ENCODE data around the gene CEL. TPM values are rescaled to one million over a fixed set of nuclear protein-coding genes. Genes with fewer than 3 reads are reported as not detected.
A peak's percentile ranks its signal among the peaks of the same experiment; 100 is the strongest.
"Not testable (repeated sequence)": the region's sequence is repeated elsewhere in the genome, so short reads cannot be mapped to it uniquely, and the experiment has no call there.

CEL gene
- total RNA-seq, 6 donors from 2014 or later, result 0.15 to 9.4 (median 1.1) TPM; not detected in 1

- H3K4me3 ChIP-seq, result no peak overlapping the region
- no peak for DNase-seq
- H3K36me3 ChIP-seq, result peaks cover 0 to 7% (median 0%) of the 10 kb centered on the region in 4 donors
- H3K4me1 ChIP-seq, result peaks cover 0 to 4% (median 1%) of the 10 kb centered on the region in 4 donors
- H3K9me3 ChIP-seq, result no peaks in the 10 kb centered on the region
- no peak overlapping the region for H3K27ac ChIP-seq
- no peak for ATAC-seq (ENCODE audit: low FRiP score in 2 of 2)
- WGBS, 2 donors, result 93 to 95% methylated on average over 4 to 17 of the region's 17 CpGs
- H3K27me3 ChIP-seq, result no peaks in the 10 kb centered on the region
- no peak for TF ChIP-seq EP300 (IDR thresholded peaks at IDR 0.05)
- TF ChIP-seq POLR2A (IDR thresholded peaks at IDR 0.05), result no peak
- no peak for TF ChIP-seq POLR2AphosphoS5 (IDR thresholded peaks at IDR 0.05)
- TF ChIP-seq, protein P1, sequence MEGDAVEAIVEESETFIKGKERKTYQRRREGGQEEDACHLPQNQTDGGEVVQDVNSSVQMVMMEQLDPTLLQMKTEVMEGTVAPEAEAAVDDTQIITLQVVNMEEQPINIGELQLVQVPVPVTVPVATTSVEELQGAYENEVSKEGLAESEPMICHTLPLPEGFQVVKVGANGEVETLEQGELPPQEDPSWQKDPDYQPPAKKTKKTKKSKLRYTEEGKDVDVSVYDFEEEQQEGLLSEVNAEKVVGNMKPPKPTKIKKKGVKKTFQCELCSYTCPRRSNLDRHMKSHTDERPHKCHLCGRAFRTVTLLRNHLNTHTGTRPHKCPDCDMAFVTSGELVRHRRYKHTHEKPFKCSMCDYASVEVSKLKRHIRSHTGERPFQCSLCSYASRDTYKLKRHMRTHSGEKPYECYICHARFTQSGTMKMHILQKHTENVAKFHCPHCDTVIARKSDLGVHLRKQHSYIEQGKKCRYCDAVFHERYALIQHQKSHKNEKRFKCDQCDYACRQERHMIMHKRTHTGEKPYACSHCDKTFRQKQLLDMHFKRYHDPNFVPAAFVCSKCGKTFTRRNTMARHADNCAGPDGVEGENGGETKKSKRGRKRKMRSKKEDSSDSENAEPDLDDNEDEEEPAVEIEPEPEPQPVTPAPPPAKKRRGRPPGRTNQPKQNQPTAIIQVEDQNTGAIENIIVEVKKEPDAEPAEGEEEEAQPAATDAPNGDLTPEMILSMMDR (IDR thresholded peaks at IDR 0.05), result no peak
Observed at GRCh38 chr9:133065070-133065388, 3.2 kb downstream of the CEL start.

GRCh38 chr9:133066181-133066983, 4.6 kb downstream of the CEL start:
- 94 to 96% methylated on average over 23 to 25 of the region's 25 CpGs for WGBS, 2 donors
- no peaks in the 10 kb centered on the region for H3K4me1 ChIP-seq
- no peak overlapping the region for H3K27ac ChIP-seq
- no peaks in the 10 kb centered on the region for H3K9me3 ChIP-seq
- no peaks in the 10 kb centered on the region for H3K27me3 ChIP-seq
- no peak for TF ChIP-seq POLR2A (IDR thresholded peaks at IDR 0.05)
- H3K36me3 ChIP-seq, result peaks cover 0 to 7% (median 0%) of the 10 kb centered on the region in 4 donors
- H3K4me3 ChIP-seq, result no peak overlapping the region
- DNase-seq, result peak in 1 of 2 donors; percentile 51
- no peak for ATAC-seq (ENCODE audit: low FRiP score in 2 of 2)

GRCh38 chr9:133067006-133067405, 5.2 kb downstream of the CEL start:
- no peaks in the 10 kb centered on the region for H3K27me3 ChIP-seq
- no peaks in the 10 kb centered on the region for H3K4me1 ChIP-seq
- WGBS, 2 donors, result 90 to 93% methylated on average over 5 to 11 of the region's 11 CpGs
- no peak for TF ChIP-seq EP300 (IDR thresholded peaks at IDR 0.05)
- TF ChIP-seq, protein P1 (IDR thresholded peaks at IDR 0.05), result no peak
- TF ChIP-seq POLR2AphosphoS5 (IDR thresholded peaks at IDR 0.05), result no peak
- no peak for TF ChIP-seq POLR2A (IDR thresholded peaks at IDR 0.05)
- H3K9me3 ChIP-seq, result no peaks in the 10 kb centered on the region
- DNase-seq (no peak), ATAC-seq (ENCODE audit: low FRiP score in 2 of 2) (no peak)
- H3K27ac ChIP-seq, result no peak overlapping the region
- H3K36me3 ChIP-seq, result peaks cover 0 to 7% (median 0%) of the 10 kb centered on the region in 4 donors
- H3K4me3 ChIP-seq, result no peak overlapping the region

GRCh38 chr9:133067813-133068212, 6.0 kb downstream of the CEL start:
- Histone ChIP-seq H3K27ac (no peak overlapping the region), H3K36me3 (peaks cover 0 to 7% (median 0%) of the 10 kb centered on the region in 4 donors), H3K27me3 (no peaks in the 10 kb centered on the region), H3K4me1 (no peaks in the 10 kb centered on the region), H3K4me3 (no peak overlapping the region), H3K9me3 (no peaks in the 10 kb centered on the region)
- no peak for TF ChIP-seq EP300 (IDR thresholded peaks at IDR 0.05)
- TF ChIP-seq POLR2AphosphoS5 (IDR thresholded peaks at IDR 0.05), result no peak
- no peak for TF ChIP-seq POLR2A (IDR thresholded peaks at IDR 0.05)
- TF ChIP-seq, protein P1 (IDR thresholded peaks at IDR 0.05), result no peak
- DNase-seq (no peak), ATAC-seq (ENCODE audit: low FRiP score in 2 of 2) (no peak)
- WGBS, 2 donors, result 78 to 88% methylated on average over 10 to 11 of the region's 11 CpGs

- H3K9me3 ChIP-seq, H3K4me1 ChIP-seq, H3K27ac ChIP-seq, H3K36me3 ChIP-seq, H3K4me3 ChIP-seq, DNase-seq, H3K27me3 ChIP-seq: not testable (repeated sequence)
- ATAC-seq (ENCODE audit: low FRiP score in 2 of 2), result peak in 1 of 2 donors; percentile 9
- whole genome bisulfite sequencing, 2 donors, result no CpG with 5 or more reads among the region's 15 CpGs
Observed at GRCh38 chr9:133068431-133068830, 6.7 kb downstream of the CEL start.

DNA sequence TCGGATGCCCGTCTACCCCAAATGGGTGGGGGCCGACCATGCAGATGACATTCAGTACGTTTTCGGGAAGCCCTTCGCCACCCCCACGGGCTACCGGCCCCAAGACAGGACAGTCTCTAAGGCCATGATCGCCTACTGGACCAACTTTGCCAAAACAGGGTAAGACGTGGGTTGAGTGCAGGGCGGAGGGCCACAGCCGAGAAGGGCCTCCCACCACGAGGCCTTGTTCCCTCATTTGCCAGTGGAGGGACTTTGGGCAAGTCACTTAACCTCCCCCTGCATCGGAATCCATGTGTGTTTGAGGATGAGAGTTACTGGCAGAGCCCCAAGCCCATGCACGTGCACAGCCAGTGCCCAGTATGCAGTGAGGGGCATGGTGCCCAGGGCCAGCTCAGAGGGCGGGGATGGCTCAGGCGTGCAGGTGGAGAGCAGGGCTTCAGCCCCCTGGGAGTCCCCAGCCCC, 8.8 kb downstream of the CEL start:
- H3K36me3 ChIP-seq; ATAC-seq (ENCODE audit: low FRiP score in 2 of 2); H3K27me3 ChIP-seq; H3K9me3 ChIP-seq; H3K4me3 ChIP-seq; H3K27ac ChIP-seq; H3K4me1 ChIP-seq: not testable (repeated sequence)
- peak in 1 of 2 donors; percentile 55 for DNase-seq
- 94% methylated on average over 9 to 17 of the region's 17 CpGs for WGBS, 2 donors

DNA sequence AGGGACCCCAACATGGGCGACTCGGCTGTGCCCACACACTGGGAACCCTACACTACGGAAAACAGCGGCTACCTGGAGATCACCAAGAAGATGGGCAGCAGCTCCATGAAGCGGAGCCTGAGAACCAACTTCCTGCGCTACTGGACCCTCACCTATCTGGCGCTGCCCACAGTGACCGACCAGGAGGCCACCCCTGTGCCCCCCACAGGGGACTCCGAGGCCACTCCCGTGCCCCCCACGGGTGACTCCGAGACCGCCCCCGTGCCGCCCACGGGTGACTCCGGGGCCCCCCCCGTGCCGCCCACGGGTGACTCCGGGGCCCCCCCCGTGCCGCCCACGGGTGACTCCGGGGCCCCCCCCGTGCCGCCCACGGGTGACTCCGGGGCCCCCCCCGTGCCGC, 9.2 kb downstream of the CEL start:
- not testable (repeated sequence) for H3K27ac ChIP-seq; H3K27me3 ChIP-seq; H3K4me3 ChIP-seq; H3K9me3 ChIP-seq; H3K36me3 ChIP-seq; DNase-seq; H3K4me1 ChIP-seq; ATAC-seq (ENCODE audit: low FRiP score in 2 of 2)
- 93% methylated on average over 11 of the region's 31 CpGs; no CpG with 5 or more reads in 1 of the 2 donors for WGBS, 2 donors
